ENCODE measurements around the gene NHP2.

DNA sequence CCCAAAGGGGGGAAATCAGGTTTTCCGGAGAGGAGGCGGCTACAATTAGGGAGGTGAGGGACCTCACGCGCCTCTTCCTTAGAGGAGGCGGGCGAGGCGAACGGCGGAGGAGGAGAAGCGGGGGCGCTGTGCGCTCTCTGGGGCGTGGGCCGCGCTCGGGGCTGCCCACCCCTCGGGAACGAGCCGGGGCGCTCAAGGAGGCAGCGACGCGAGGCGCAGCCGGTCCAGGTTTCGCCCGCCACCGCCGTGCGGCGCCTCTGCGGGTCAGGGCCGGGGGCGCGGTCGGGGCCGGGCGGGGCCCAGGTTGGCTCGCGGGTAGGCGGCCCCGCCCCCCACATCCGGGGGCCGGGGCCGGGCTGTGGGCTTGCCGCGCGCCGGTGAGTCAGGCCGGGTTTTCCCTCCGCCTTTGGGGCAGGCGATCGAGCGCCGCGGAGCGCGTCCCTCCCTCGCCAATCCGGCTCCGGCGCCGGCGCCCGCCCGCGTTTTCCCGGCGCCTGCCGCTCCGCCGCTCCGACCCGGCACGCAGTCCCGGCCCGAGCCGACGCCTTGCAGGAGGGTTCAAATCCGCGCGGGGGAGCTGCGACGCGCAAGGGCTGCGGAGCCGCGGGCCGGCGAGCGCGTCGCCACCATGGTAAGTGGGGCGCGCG is 40.4 kb downstream of the NHP2 start, which contains the start of gene N4BP3:
- TF ChIP-seq, protein P1, sequence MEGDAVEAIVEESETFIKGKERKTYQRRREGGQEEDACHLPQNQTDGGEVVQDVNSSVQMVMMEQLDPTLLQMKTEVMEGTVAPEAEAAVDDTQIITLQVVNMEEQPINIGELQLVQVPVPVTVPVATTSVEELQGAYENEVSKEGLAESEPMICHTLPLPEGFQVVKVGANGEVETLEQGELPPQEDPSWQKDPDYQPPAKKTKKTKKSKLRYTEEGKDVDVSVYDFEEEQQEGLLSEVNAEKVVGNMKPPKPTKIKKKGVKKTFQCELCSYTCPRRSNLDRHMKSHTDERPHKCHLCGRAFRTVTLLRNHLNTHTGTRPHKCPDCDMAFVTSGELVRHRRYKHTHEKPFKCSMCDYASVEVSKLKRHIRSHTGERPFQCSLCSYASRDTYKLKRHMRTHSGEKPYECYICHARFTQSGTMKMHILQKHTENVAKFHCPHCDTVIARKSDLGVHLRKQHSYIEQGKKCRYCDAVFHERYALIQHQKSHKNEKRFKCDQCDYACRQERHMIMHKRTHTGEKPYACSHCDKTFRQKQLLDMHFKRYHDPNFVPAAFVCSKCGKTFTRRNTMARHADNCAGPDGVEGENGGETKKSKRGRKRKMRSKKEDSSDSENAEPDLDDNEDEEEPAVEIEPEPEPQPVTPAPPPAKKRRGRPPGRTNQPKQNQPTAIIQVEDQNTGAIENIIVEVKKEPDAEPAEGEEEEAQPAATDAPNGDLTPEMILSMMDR (IDR thresholded peaks at IDR 0.05) = no peak
- TF ChIP-seq POLR2AphosphoS5 (IDR thresholded peaks at IDR 0.05) (peak in 2 of 3 donors; percentile 24 to 36), EP300 (IDR thresholded peaks at IDR 0.05) (no peak)
